Gastroesophageal sphincter (tissue), 4 donors: ENCODE data around the gene SLC1A4. TPM values are rescaled to one million over a fixed set of nuclear protein-coding genes. Genes with fewer than 3 reads are reported as not detected.

Experiments
- ATAC-seq: fragments of 150-250 bp; one replicate; pipeline ENCODE4 v1.9.1; 2016; ENCODE audit warnings: mild to moderate bottlenecking, moderate library complexity
- H3K27ac ChIP-seq, 4 donors: fragments of 200-600 bp; sonication (generic) in 3 of 4; 1 replicate in 3 of 4; 2 replicates in 1 of 4; pipeline ENCODE4 v1.5.1; 2016 to 2019
- H3K27me3 ChIP-seq: fragments of 200-600 bp; sonication (generic); one replicate; pipeline ENCODE4 v1.5.1; 2019
- H3K36me3 ChIP-seq, 2 donors: fragments of 200-600 bp; sonication (generic); one replicate each; pipeline ENCODE4 v1.5.1; 2019; ENCODE audit warnings: control low read depth in 1 of 2
- H3K4me1 ChIP-seq, 3 donors: fragments of 200-600 bp; sonication (generic); 1 replicate in 2 of 3; 2 replicates in 1 of 3; pipeline ENCODE4 v1.5.1; 2016 to 2019; ENCODE audit warnings: control low read depth in 2 of 3
- H3K4me3 ChIP-seq, 2 donors: fragments of 200-600 bp; sonication (generic); one replicate each; pipeline ENCODE4 v1.5.1; 2019; ENCODE audit warnings: mild to moderate bottlenecking in 1 of 2, moderate library complexity in 1 of 2
- H3K9me3 ChIP-seq, 3 donors: fragments of 200-600 bp; sonication (generic); one replicate each; pipeline ENCODE4 v1.5.1; 2017 to 2019; ENCODE audit warnings: control low read depth in 2 of 3
- CTCF ChIP-seq, 4 experiments: fragments of 200-600 bp in 2 of 4; fragments of 450-650 bp in 2 of 4; sonication (generic) in 1 of 4; IDR thresholded peaks; one replicate each; pipeline ENCODE4 v1.5.1; 2017 to 2019; ENCODE audit warnings: antibody characterized with exemption in 4 of 4, mild to moderate bottlenecking in 2 of 4, moderate library complexity in 2 of 4
- EP300 ChIP-seq: sonication (generic); formaldehyde crosslinking; IDR thresholded peaks from one replicate; pipeline ENCODE4 v1.6.1; 2017; ENCODE audit warnings: antibody characterized with exemption, mild to moderate bottlenecking
- POLR2A ChIP-seq, 2 donors: fragments of 450-650 bp; IDR thresholded peaks; one replicate each; pipeline ENCODE4 v1.6.1; 2017; ENCODE audit warnings: antibody characterized with exemption in 2 of 2, mild to moderate bottlenecking in 2 of 2, moderate library complexity in 1 of 2
- POLR2AphosphoS5 ChIP-seq: sonication (generic); formaldehyde crosslinking; IDR thresholded peaks from one replicate; pipeline ENCODE4 v1.6.1; 2017; ENCODE audit warnings: antibody characterized with exemption
- WGBS, 2 donors: methylation state at CpG; one replicate each; pipeline ENCODE4 v1.1.5; 2018; ENCODE audit warnings: low coverage in 1 of 2; 5-methylcytosine and 5-hydroxymethylcytosine counted together
- total RNA-seq, 4 donors: library from RNA; depleted of rRNA; stranded (reverse); fragments of >200 nt; gene quantifications; one replicate each; pipeline ENCODE4 v1.1.0, GENCODE V29; 2016

SLC1A4 gene
- total RNA-seq, 4 donors from 2014 or later: 9.0 to 13.8 (median 11.3) TPM

- H3K27ac ChIP-seq: no peak overlapping the region
- H3K9me3 ChIP-seq: no peaks in the 10 kb centered on the region
- no peaks in the 10 kb centered on the region for H3K27me3 ChIP-seq
- ATAC-seq: no peak
- H3K36me3 ChIP-seq: peaks cover 0 to 91% of the 10 kb centered on the region in 2 donors
- H3K4me1 ChIP-seq: no peaks in the 10 kb centered on the region
- TF ChIP-seq POLR2A (IDR thresholded peaks at IDR 0.05) (no peak), POLR2AphosphoS5 (no peak), EP300 (no peak), CTCF (IDR thresholded peaks at IDR 0.05) (no peak)
- H3K4me3 ChIP-seq: no peak overlapping the region
- WGBS, 2 donors: 60 to 78% methylated on average over 1 of the region's 1 CpG
Measured at GRCh38 chr2:65013776-65014175, 24.6 kb downstream of the SLC1A4 start.

GRCh38 chr2:65015731-65016130, 26.5 kb downstream of the SLC1A4 start:
- Histone ChIP-seq H3K27me3 (no peaks in the 10 kb centered on the region), H3K4me3 (no peak overlapping the region), H3K27ac (no peak overlapping the region), H3K9me3 (no peaks in the 10 kb centered on the region), H3K36me3 (peaks cover 0 to 93% of the 10 kb centered on the region in 2 donors), H3K4me1 (no peaks in the 10 kb centered on the region)
- WGBS, 2 donors: 84 to 100% methylated on average over 1 to 4 of the region's 5 CpGs
- TF ChIP-seq CTCF (IDR thresholded peaks at IDR 0.05): no peak
- no peak for TF ChIP-seq EP300
- no peak for TF ChIP-seq POLR2A (IDR thresholded peaks at IDR 0.05)
- TF ChIP-seq POLR2AphosphoS5: no peak
- no peak for ATAC-seq

- no peak overlapping the region for H3K27ac ChIP-seq
- WGBS, 2 donors: 93 to 100% methylated on average over 3 to 6 of the region's 6 CpGs
- peaks cover 0 to 93% of the 10 kb centered on the region in 2 donors for H3K36me3 ChIP-seq
- no peaks in the 10 kb centered on the region for H3K9me3 ChIP-seq
- ATAC-seq: no peak
- TF ChIP-seq EP300 (no peak), CTCF (IDR thresholded peaks at IDR 0.05) (no peak), POLR2A (IDR thresholded peaks at IDR 0.05) (no peak), POLR2AphosphoS5 (no peak)
- H3K4me1 ChIP-seq: no peaks in the 10 kb centered on the region
- H3K27me3 ChIP-seq: no peaks in the 10 kb centered on the region
- H3K4me3 ChIP-seq: no peak overlapping the region
Measured at GRCh38 chr2:65016789-65017188, 27.6 kb downstream of the SLC1A4 start.

- Histone ChIP-seq H3K4me1 (no peaks in the 10 kb centered on the region), H3K36me3 (peaks cover 0 to 93% of the 10 kb centered on the region in 2 donors), H3K27ac (peak overlapping the region in 1 of 4 donors; percentile 11), H3K27me3 (no peaks in the 10 kb centered on the region), H3K4me3 (no peak overlapping the region), H3K9me3 (no peaks in the 10 kb centered on the region)
- no peak for ATAC-seq
- TF ChIP-seq POLR2A (IDR thresholded peaks at IDR 0.05) (no peak), EP300 (no peak), CTCF (IDR thresholded peaks at IDR 0.05) (peak in 1 of 4 experiments; percentile 39)
- WGBS, 2 donors: 47 to 71% methylated on average over 4 of the region's 4 CpGs
Measured at GRCh38 chr2:65017335-65017734, 28.1 kb downstream of the SLC1A4 start.

GRCh38 chr2:65018141-65018582, 29.0 kb downstream of the SLC1A4 start:
- 90% methylated on average over 10 of the region's 15 CpGs; no CpG with 5 or more reads in 1 of the 2 donors for WGBS, 2 donors
- Histone ChIP-seq H3K4me3 (no peak overlapping the region), H3K4me1 (no peaks in the 10 kb centered on the region), H3K27ac (peak overlapping the region in 2 of 4 donors; percentile 11 to 26), H3K36me3 (peaks cover 0 to 93% of the 10 kb centered on the region in 2 donors), H3K9me3 (no peaks in the 10 kb centered on the region), H3K27me3 (no peaks in the 10 kb centered on the region)
- no peak for TF ChIP-seq CTCF (IDR thresholded peaks at IDR 0.05)
- TF ChIP-seq EP300: no peak
- TF ChIP-seq POLR2AphosphoS5: no peak
- no peak for TF ChIP-seq POLR2A (IDR thresholded peaks at IDR 0.05)
- peak; percentile 34 for ATAC-seq
